H1 (cell line): ENCODE measurements around the gene STAMBPL1.

Experiments used
- CBX5 ChIP-seq: fragments of 300-800, 300-1000 bp; sonication (generic); IDR thresholded peaks from 2 replicates; pipeline ENCODE4 v1.7.1; 2016; ENCODE audit warnings: antibody characterized with exemption, low read length, low read depth
- CTCF ChIP-seq, 3 experiments: IDR thresholded peaks; 1 replicate in 2 of 3; 2 replicates in 1 of 3; pipeline versions ENCODE4 v1.5.1 to v1.6.1; 2011; ENCODE audit warnings: low read length in 3 of 3, mild to moderate bottlenecking in 3 of 3, inconsistent platforms in 2 of 3, low read depth in 1 of 3, moderate library complexity in 1 of 3; ENCODE audit not compliant: insufficient read depth in 1 of 3; ENCODE audit errors: control extremely low read depth in 1 of 3
- KDM5A ChIP-seq: fragments of 200-600 bp; IDR thresholded peaks from 2 replicates; pipeline ENCODE4 v1.7.1; 2012; ENCODE audit warnings: mild to moderate bottlenecking, low read length, inconsistent platforms, mixed read lengths
- NRF1 ChIP-seq: IDR thresholded peaks from 2 replicates; pipeline ENCODE4 v1.6.1; 2011; ENCODE audit warnings: mild to moderate bottlenecking, low read depth, low read length, improper control_type of control experiment
- PHF8 ChIP-seq: fragments of 200-600 bp; sonication (generic); conservative IDR thresholded peaks from 2 replicates; pipeline ENCODE4 v1.7.1; 2012; ENCODE audit warnings: low read depth, mild to moderate bottlenecking, inconsistent platforms, low read length, moderate library complexity
- POLR2A ChIP-seq, 2 experiments: IDR thresholded peaks; 1 replicate in 1 of 2; 2 replicates in 1 of 2; pipeline ENCODE4 v1.6.1; 2011; ENCODE audit warnings: low read depth in 2 of 2, low read length in 2 of 2, mild to moderate bottlenecking in 2 of 2; ENCODE audit errors: control extremely low read depth in 1 of 2
- POLR2AphosphoS5 ChIP-seq: IDR thresholded peaks from 2 replicates; pipeline ENCODE4 v1.6.1; 2011; ENCODE audit warnings: low read depth, low read length
- RAD21 ChIP-seq, 2 experiments: IDR thresholded peaks in 1 of 2; conservative IDR thresholded peaks in 1 of 2; 2 replicates each; pipeline ENCODE4 v1.6.1; 2011; ENCODE audit warnings: low read depth in 2 of 2, low read length in 2 of 2, improper control_type of control experiment in 1 of 2, inconsistent platforms in 1 of 2, mild to moderate bottlenecking in 1 of 2, moderate library complexity in 1 of 2
- RFX5 ChIP-seq: IDR thresholded peaks from 2 replicates; pipeline ENCODE4 v1.6.1; 2011; ENCODE audit warnings: low read depth, low read length, improper control_type of control experiment, borderline replicate concordance
- SAP30 ChIP-seq: fragments of 300-600 bp; sonication (generic); IDR thresholded peaks from 2 replicates; pipeline ENCODE4 v1.7.1; 2012; ENCODE audit warnings: low read length, moderate library complexity, mild to moderate bottlenecking, inconsistent platforms; ENCODE audit not compliant: insufficient read depth, insufficient replicate concordance
- SP2 ChIP-seq: IDR thresholded peaks from 2 replicates; pipeline ENCODE4 v1.6.1; 2012; ENCODE audit warnings: mild to moderate bottlenecking, low read length, inconsistent platforms
- TAF7 ChIP-seq: optimal IDR thresholded peaks from 2 replicates; pipeline ENCODE3; 2011; ENCODE audit warnings: low read depth, mild to moderate bottlenecking, inconsistent platforms, low read length, moderate library complexity, borderline replicate concordance
- TEAD4 ChIP-seq: IDR thresholded peaks from 2 replicates; pipeline ENCODE4 v1.6.1; 2012; ENCODE audit warnings: low read depth, low read length, inconsistent platforms, mixed read lengths
- USF2 ChIP-seq: IDR thresholded peaks from 2 replicates; pipeline ENCODE4 v1.6.1; 2011; ENCODE audit warnings: low read length, improper control_type of control experiment

- TF ChIP-seq RAD21 (IDR thresholded peaks at IDR 0.05 in 1 of 2, conservative IDR thresholded peaks at IDR 0.05 in 1 of 2; ENCODE audit: low read depth in 2 of 2, low read length in 2 of 2) = peak; percentile 86 to 90
- TF ChIP-seq CTCF (IDR thresholded peaks at IDR 0.05; ENCODE audit: control extremely low read depth in 1 of 3, insufficient read depth in 1 of 3, low read depth in 1 of 3, low read length in 3 of 3) = peak in 2 of 3 experiments; percentile 90 to 92; a peak in 3 of 4 replicates
- TF ChIP-seq CBX5 = no peak
- TF ChIP-seq SAP30 = no peak
- no peak for TF ChIP-seq SP2
- TF ChIP-seq TEAD4 = peak; percentile 92
- TF ChIP-seq POLR2A (IDR thresholded peaks at IDR 0.05; ENCODE audit: control extremely low read depth in 1 of 2, low read depth in 2 of 2, low read length in 2 of 2) = no peak
- no peak for TF ChIP-seq KDM5A
- no peak for TF ChIP-seq POLR2AphosphoS5
- no peak for TF ChIP-seq USF2
- TF ChIP-seq NRF1 = no peak
- TF ChIP-seq RFX5 = no peak
- TF ChIP-seq PHF8 = no peak
- TF ChIP-seq TAF7 = no peak
These were observed 52.7 kb downstream of the STAMBPL1 start for GRCh38 chr10:88932539-88933256.
